GM12878 (cell line): ENCODE measurements around the gene POFUT2. TPM values are rescaled to one million over a fixed set of nuclear protein-coding genes. Genes with fewer than 3 reads are reported as not detected.

Experiments used
- ATAC-seq: fragments of 200-7000 bp; cut with Tn5 transposase; 3 replicates; pipeline ENCODE4 v1.9.1; 2020; ENCODE audit warnings: mild to moderate bottlenecking, moderate library complexity
- BruUV-seq: library from RNA; stranded (reverse); fragments of 400-500 nt; replicated peaks from 2 replicates; lab custom pipeline; 2021; lab: Mats Ljungman, UMichigan
- CTCF ChIA-PET: fragments of 300-600 bp; sonication (Branson Sonifier 250); formaldehyde crosslinking; extraction: SDS; loops from one replicate; lab custom pipeline; 2021; ENCODE audit warnings: inconsistent platforms; lab: Yijun Ruan, JAX
- POLR2A ChIA-PET: fragments of 350-600 bp; formaldehyde crosslinking; extraction: SDS; loops from one replicate; lab custom pipeline; 2021; ENCODE audit warnings: inconsistent platforms; lab: Charles Lee
- RAD21 ChIA-PET: fragments of 300-600 bp; sonication (Branson Sonifier 250); formaldehyde crosslinking; loops from one replicate; lab custom pipeline; 2023; ENCODE audit warnings: antibody characterized with exemption; ENCODE audit not compliant: unreplicated experiment; lab: Charles Lee
- SMC1A ChIA-PET: fragments of 300-600 bp; sonication (Branson Sonifier 250); formaldehyde crosslinking; loops from one replicate; lab custom pipeline; 2023; ENCODE audit not compliant: unreplicated experiment, uncharacterized antibody; lab: Charles Lee
- DNase-seq: peaks from one replicate; pipeline ENCODE4 v3.0.0-alpha.2; 2011; ENCODE audit warnings: low read depth, low spot score
- FAIRE-seq: peaks from 3 replicates; lab custom pipeline; 2011; peaks lifted over from hg19 to GRCh38; lab: Jason Lieb, UNC
- H2AFZ ChIP-seq: 2 replicates; pipeline ENCODE4 v1.6.0; 2011; ENCODE audit warnings: low read depth, low read length, control low read depth; ENCODE audit not compliant: control insufficient read depth
- H3K27ac ChIP-seq: 2 replicates; pipeline ENCODE4 v1.5.1; 2011; ENCODE audit warnings: control low read depth; ENCODE audit not compliant: control insufficient read depth, insufficient read depth
- H3K27me3 ChIP-seq, 2 experiments: replicated peaks in 1 of 2; 2 replicates each; pipeline versions ENCODE4 v1.6.0 to v1.6.1; 2011; ENCODE audit warnings: low read length in 1 of 2; ENCODE audit not compliant: control insufficient read depth in 2 of 2, insufficient read depth in 2 of 2
- H3K36me3 ChIP-seq, 2 experiments: 2 replicates each; pipeline ENCODE4 v1.5.1; 2011; ENCODE audit warnings: low read length in 1 of 2; ENCODE audit not compliant: control insufficient read depth in 2 of 2, insufficient read depth in 2 of 2
- H3K4me1 ChIP-seq: 2 replicates; pipeline ENCODE4 v1.6.1; 2011; ENCODE audit warnings: mild to moderate bottlenecking, low read length, moderate library complexity, mixed read lengths; ENCODE audit not compliant: control insufficient read depth, insufficient read depth
- H3K4me2 ChIP-seq: 2 replicates; pipeline ENCODE4 v1.6.0; 2011; ENCODE audit warnings: control low read depth; ENCODE audit not compliant: control insufficient read depth, insufficient read depth
- H3K4me3 ChIP-seq: fragments of 200-600 bp; sonication (generic); 2 replicates; pipeline ENCODE4 v1.5.1; 2016
- H3K79me2 ChIP-seq: 2 replicates; pipeline ENCODE4 v1.6.0; 2011; ENCODE audit warnings: low read length; ENCODE audit not compliant: control insufficient read depth, insufficient read depth
- H3K9ac ChIP-seq: 2 replicates; pipeline ENCODE4 v1.8.0; 2011; ENCODE audit warnings: low read length, control low read depth, mixed read lengths; ENCODE audit not compliant: control insufficient read depth, insufficient read depth
- H3K9me3 ChIP-seq: replicated peaks from 3 replicates; pipeline ENCODE4 v1.5.1; 2011; ENCODE audit warnings: mild to moderate bottlenecking, low read length; ENCODE audit not compliant: control insufficient read depth, insufficient read depth
- H4K20me1 ChIP-seq: 2 replicates; pipeline ENCODE4 v1.6.0; 2011; ENCODE audit not compliant: control insufficient read depth, insufficient read depth
- ASH2L ChIP-seq: fragments of 300-600, 200-600 bp; sonication (generic); IDR thresholded peaks from 2 replicates; pipeline ENCODE4 v1.6.1; 2017; ENCODE audit warnings: low read depth, mild to moderate bottlenecking, borderline replicate concordance
- BMI1 ChIP-seq: fragments of 450-650 bp; IDR thresholded peaks from 2 replicates; pipeline ENCODE4 v1.6.1; 2016; ENCODE audit warnings: mild to moderate bottlenecking, moderate library complexity, borderline replicate concordance
- NRF1 ChIP-seq: conservative IDR thresholded peaks from 2 replicates; pipeline ENCODE4 v1.6.1; 2011; ENCODE audit warnings: mild to moderate bottlenecking, low read depth, low read length, improper control_type of control experiment
- PAX8 ChIP-seq: fragments of 450-650 bp; IDR thresholded peaks from 2 replicates; pipeline ENCODE4 v1.6.1; 2017; ENCODE audit warnings: mild to moderate bottlenecking, moderate library complexity
- RB1 ChIP-seq: fragments of 450-650 bp; formaldehyde crosslinking; IDR thresholded peaks from 2 replicates; pipeline ENCODE4 v1.6.1; 2017; ENCODE audit warnings: mild to moderate bottlenecking, borderline replicate concordance
- SREBF2 ChIP-seq: IDR thresholded peaks from 2 replicates; pipeline ENCODE4 v1.6.1; 2012; ENCODE audit warnings: mild to moderate bottlenecking, low read length
- WRNIP1 ChIP-seq: IDR thresholded peaks from 2 replicates; pipeline ENCODE4 v1.6.1; 2011; ENCODE audit warnings: low read depth, low read length, improper control_type of control experiment, borderline replicate concordance
- ZNF622 ChIP-seq: fragments of 450-650 bp; IDR thresholded peaks from 2 replicates; pipeline ENCODE4 v1.6.1; 2017; ENCODE audit warnings: mild to moderate bottlenecking, inconsistent platforms
- WGBS: methylation state at CpG from one replicate; pipeline ENCODE4 v1.1.6; 2016; ENCODE audit warnings: low lambda C conversion rate; ENCODE audit not compliant: insufficient replicate concordance, insufficient coverage; ENCODE audit errors: missing lambda C conversion rate; 5-methylcytosine and 5-hydroxymethylcytosine counted together
- in situ Hi-C: fragments of 300-500 bp; cut with MboI; formaldehyde crosslinking; loops from 9 replicates; pipeline ENCODE4 v1.14.3; 2018; ENCODE audit warnings: mixed read lengths
- intact Hi-C: fragments of 100-400 bp; cut with micrococcal nuclease; formaldehyde crosslinking; loops from one replicate; pipeline ENCODE4 v1.14.2; 2022; ENCODE audit not compliant: unreplicated experiment
- polyA plus RNA-seq, 11 experiments: library from polyadenylated mRNA; depleted of rRNA in 4 of 11; unstranded in 6 of 11; stranded (reverse) in 5 of 11; fragments of >200 nt; fragmentation: Nextera tagmentation in 4 of 11; fragmentation: Illumina TruSeq in 1 of 11; extraction: Ambion mirVana in 4 of 11; extraction: Trizol in 1 of 11; gene quantifications; 1 replicate in 1 of 11; 2 replicates in 10 of 11; pipeline versions ENCODE4 v1.2.1 to v1.2.3, GENCODE V29; 2011 to 2016; ENCODE audit warnings: inconsistent platforms in 2 of 11, missing spikeins in 2 of 11, low read depth in 1 of 11
- total RNA-seq, 4 experiments: library from RNA; depleted of rRNA in 3 of 4; stranded (reverse); fragments of >200 nt in 3 of 4; fragmentation: Illumina TruSeq in 1 of 4; extraction: Trizol in 1 of 4; gene quantifications; 2 replicates each; pipeline versions ENCODE4 v1.2.1 to v1.2.3, GENCODE V29; 2013 to 2021
- TF ChIP-seq, protein P1 (sequence below): fragments of 450-650 bp; IDR thresholded peaks from 2 replicates; pipeline ENCODE4 v1.6.1; 2018; ENCODE audit warnings: mild to moderate bottlenecking, low read depth, moderate library complexity; ENCODE audit not compliant: partially characterized antibody
- TF ChIP-seq, protein P2 (sequence below): fragments of 450-650 bp; IDR thresholded peaks from 2 replicates; pipeline ENCODE4 v1.6.1; 2017; ENCODE audit warnings: antibody characterized with exemption, mild to moderate bottlenecking, moderate library complexity
- TF ChIP-seq, protein P3 (sequence below): IDR thresholded peaks from 2 replicates; pipeline ENCODE4 v1.6.1; 2012; ENCODE audit warnings: low read depth, low read length, improper control_type of control experiment

Gene POFUT2
- total and polyA plus RNA-seq, 10 of the 15 experiments (the other 5 are each of a cell fraction or from before 2014, with no cell fraction given): 1.2 to 15.1 (median 6.8) TPM

DNA sequence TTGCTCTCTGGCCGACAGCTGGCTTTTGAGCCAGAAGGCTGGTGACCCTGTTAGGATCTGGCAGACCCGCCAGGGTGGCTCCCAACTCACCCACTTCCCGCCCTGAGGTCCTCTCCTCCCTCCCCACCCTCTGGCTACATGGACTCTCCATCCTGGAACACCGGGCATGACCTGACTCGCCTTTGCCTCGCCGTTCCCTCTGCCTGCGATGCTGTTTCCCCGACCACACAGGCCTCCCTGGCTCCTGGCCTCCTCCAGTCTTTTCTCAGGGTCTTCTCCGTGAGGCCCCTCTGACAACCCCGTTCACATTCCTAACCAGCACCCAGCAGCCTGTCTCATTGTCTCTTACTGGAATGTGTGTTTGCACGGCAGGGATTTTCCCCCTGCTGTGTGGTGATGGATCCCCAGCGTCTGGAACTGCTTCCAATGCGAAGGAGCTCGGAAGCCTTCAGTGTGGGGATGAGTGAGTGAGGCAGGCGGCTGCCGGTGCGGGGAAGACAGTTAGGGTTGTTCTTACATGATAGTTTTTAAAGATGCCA lies 46.0 kb upstream of the POFUT2 start:
- 31% methylated on average over 18 of the region's 18 CpGs for WGBS

DNA sequence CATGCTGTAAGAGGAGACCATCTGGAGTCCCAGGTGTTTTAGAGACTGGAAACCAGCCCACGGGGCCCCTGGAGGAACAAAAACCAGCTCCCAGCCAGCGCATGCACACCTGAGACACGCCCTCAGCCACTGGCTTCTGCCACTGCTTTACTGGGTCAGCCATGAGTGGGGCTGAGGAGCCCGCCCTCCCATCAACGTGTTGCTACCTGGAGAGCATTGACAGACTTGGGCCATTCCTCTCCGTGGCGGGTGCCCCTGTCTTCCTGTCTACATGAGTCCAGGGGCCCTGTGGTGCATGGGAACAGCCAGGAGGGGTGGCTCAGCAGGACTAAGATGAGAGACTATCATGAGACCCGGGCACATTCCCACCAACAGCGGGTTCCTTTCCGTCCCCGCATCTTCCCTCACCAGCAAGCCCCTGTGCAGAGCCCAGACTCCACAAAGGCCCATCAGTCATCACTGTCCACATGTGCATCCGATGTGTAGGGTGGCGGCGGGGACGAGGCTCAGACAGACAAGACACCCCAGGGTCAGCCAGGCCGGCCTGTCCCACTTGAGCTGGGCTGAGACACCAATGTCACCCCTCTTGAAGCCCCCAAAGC lies 45.4 kb upstream of the POFUT2 start:
- DNase-seq (no peak), ATAC-seq (no peak), FAIRE-seq (no peak)
- Histone ChIP-seq H3K9me3 (no peaks in the 10 kb centered on the region), H3K79me2 (no peaks in the 10 kb centered on the region), H3K27me3 (no peaks in the 10 kb centered on the region; a peak in 1 of 4 replicates), H3K27ac (no peak overlapping the region), H3K4me1 (no peaks in the 10 kb centered on the region), H3K36me3 (no peaks in the 10 kb centered on the region), H3K4me2 (no peak overlapping the region), H2AFZ (no peak overlapping the region), H3K4me3 (no peak overlapping the region), H3K9ac (no peak overlapping the region), H4K20me1 (no peaks in the 10 kb centered on the region)
- BruUV-seq: no TSS peak
- CTCF ChIA-PET: no interaction called here
- in situ Hi-C loops (no loop called here), intact Hi-C loops (no loop called here)
- TF ChIP-seq RB1 (no peak), NRF1 (no peak), PAX8 (no peak), SREBF2 (no peak), BMI1 (no peak), ZNF622 (no peak)
- TF ChIP-seq, protein P1, sequence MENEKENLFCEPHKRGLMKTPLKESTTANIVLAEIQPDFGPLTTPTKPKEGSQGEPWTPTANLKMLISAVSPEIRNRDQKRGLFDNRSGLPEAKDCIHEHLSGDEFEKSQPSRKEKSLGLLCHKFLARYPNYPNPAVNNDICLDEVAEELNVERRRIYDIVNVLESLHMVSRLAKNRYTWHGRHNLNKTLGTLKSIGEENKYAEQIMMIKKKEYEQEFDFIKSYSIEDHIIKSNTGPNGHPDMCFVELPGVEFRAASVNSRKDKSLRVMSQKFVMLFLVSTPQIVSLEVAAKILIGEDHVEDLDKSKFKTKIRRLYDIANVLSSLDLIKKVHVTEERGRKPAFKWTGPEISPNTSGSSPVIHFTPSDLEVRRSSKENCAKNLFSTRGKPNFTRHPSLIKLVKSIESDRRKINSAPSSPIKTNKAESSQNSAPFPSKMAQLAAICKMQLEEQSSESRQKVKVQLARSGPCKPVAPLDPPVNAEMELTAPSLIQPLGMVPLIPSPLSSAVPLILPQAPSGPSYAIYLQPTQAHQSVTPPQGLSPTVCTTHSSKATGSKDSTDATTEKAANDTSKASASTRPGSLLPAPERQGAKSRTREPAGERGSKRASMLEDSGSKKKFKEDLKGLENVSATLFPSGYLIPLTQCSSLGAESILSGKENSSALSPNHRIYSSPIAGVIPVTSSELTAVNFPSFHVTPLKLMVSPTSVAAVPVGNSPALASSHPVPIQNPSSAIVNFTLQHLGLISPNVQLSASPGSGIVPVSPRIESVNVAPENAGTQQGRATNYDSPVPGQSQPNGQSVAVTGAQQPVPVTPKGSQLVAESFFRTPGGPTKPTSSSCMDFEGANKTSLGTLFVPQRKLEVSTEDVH: no peak
- TF ChIP-seq, protein P2, sequence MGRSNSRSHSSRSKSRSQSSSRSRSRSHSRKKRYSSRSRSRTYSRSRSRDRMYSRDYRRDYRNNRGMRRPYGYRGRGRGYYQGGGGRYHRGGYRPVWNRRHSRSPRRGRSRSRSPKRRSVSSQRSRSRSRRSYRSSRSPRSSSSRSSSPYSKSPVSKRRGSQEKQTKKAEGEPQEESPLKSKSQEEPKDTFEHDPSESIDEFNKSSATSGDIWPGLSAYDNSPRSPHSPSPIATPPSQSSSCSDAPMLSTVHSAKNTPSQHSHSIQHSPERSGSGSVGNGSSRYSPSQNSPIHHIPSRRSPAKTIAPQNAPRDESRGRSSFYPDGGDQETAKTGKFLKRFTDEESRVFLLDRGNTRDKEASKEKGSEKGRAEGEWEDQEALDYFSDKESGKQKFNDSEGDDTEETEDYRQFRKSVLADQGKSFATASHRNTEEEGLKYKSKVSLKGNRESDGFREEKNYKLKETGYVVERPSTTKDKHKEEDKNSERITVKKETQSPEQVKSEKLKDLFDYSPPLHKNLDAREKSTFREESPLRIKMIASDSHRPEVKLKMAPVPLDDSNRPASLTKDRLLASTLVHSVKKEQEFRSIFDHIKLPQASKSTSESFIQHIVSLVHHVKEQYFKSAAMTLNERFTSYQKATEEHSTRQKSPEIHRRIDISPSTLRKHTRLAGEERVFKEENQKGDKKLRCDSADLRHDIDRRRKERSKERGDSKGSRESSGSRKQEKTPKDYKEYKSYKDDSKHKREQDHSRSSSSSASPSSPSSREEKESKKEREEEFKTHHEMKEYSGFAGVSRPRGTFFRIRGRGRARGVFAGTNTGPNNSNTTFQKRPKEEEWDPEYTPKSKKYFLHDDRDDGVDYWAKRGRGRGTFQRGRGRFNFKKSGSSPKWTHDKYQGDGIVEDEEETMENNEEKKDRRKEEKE: no peak
- POLR2A ChIA-PET: no interaction called here
- WGBS: 31% methylated on average over 16 of the region's 16 CpGs
- RAD21 ChIA-PET: no interaction called here
- SMC1A ChIA-PET: no interaction called here

More for the DNA sequence above, 46.0 kb upstream of the POFUT2 start:
- intact Hi-C loops: no loop called here
- Histone ChIP-seq H3K79me2 (no peaks in the 10 kb centered on the region), H3K27me3 (no peaks in the 10 kb centered on the region; a peak in 1 of 4 replicates), H2AFZ (no peak overlapping the region), H3K27ac (no peak overlapping the region), H3K36me3 (no peaks in the 10 kb centered on the region), H3K4me1 (no peaks in the 10 kb centered on the region), H3K9me3 (no peaks in the 10 kb centered on the region), H3K9ac (no peak overlapping the region), H4K20me1 (no peaks in the 10 kb centered on the region), H3K4me3 (no peak overlapping the region), H3K4me2 (no peak overlapping the region)
- ChIA-PET SMC1A (no interaction called here), CTCF (no interaction called here), POLR2A (no interaction called here), RAD21 (no interaction called here)
- no peak for DNase-seq
- no TSS peak for BruUV-seq
- no peak for ATAC-seq
- FAIRE-seq: no peak
- TF ChIP-seq WRNIP1 (no peak), ASH2L (no peak)
- TF ChIP-seq, protein P3, sequence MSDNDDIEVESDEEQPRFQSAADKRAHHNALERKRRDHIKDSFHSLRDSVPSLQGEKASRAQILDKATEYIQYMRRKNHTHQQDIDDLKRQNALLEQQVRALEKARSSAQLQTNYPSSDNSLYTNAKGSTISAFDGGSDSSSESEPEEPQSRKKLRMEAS: no peak
- in situ Hi-C loops: no loop called here
